ENCODE results near the gene SOWAHC.
"Not testable (repeated sequence)": the region's sequence is repeated elsewhere in the genome, so short reads cannot be mapped to it uniquely, and the experiment has no call there.

Gene SOWAHC

DNA sequence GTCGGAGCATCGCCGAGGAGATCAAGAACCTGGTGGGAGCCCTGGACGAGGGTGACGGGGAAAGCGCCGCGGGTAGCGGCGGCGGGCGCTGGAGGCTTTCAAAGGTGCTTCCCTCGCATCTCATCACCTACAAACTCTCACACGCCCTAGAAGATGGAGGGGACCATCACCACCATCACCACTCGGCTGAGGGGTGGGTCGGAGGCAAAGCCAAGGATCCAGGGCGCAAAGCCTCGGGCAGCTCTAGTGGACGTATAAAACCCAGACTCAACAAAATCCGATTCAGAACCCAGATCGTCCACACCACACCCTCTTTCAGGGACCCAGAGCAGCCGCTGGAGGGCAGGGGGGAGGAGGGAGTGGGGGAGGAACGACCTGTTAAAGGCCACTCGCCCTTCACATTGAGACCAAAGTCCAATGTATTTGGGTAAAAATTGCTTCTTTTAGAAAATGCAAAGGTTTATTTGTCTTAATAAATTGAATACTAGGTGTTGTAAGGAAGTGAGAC, 1.5 kb downstream of the SOWAHC start:
- no peak for DNase-seq

DNA sequence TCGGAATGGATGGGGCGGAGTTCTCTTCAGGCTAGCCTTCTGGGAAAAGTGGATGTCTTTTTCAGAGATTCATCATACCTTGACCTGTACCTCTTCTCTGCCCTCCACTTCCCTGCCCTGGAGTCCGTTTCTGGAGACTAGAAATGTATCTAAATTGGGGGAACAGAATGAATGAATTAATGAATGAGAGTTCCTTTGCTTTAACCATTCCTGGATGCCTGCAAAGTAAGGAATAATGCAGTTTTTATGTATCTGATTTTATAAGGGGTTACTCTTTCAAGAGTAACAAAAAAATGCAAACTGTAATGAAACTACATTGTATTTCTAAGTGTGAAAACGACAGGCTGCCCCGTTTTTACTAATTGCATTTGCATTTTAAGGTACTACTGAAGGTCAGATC, 2.0 kb downstream of the SOWAHC start:
- DNase-seq, result no peak

DNA sequence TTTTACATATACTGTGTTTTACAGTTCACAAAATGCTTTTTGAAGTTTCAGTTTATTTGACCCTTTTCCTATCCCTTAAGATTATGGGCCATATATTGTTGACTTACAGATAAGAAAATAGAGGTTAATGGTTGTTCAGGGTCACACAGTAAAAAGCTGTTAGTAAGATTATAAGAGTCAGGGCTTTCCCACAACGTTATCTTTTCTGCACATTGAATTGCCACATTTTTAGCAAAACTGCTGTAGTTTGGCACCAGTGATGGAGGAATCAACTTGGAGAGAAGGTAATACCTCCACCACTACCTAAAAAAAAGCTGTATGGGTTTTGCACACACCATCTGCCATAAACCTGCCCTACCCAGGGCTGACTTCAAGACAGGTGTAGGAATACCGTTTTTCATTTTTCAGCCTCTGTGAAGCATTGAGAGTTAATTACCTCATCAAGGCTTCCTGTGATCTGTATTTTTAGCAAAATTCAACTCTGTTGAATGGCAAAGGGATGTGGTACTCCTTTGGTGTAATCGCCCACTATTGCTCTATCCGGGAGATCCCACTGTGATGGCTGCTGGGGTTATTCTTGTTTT, 5.0 kb downstream of the SOWAHC start:
- DNase-seq, result no peak

- no peak for DNase-seq
Observed at GRCh38 chr2:109623297-109623696, 9.1 kb downstream of the SOWAHC start.

- DNase-seq, result no peak
Observed at GRCh38 chr2:109623923-109624322, 9.8 kb downstream of the SOWAHC start.

- no peak for DNase-seq
Observed at GRCh38 chr2:109624339-109624738, 10.2 kb downstream of the SOWAHC start.

GRCh38 chr2:109628321-109628720, 14.2 kb downstream of the SOWAHC start:
- not testable (repeated sequence) for DNase-seq

GRCh38 chr2:109629867-109630266, 15.7 kb downstream of the SOWAHC start:
- DNase-seq, result no peak

DNA sequence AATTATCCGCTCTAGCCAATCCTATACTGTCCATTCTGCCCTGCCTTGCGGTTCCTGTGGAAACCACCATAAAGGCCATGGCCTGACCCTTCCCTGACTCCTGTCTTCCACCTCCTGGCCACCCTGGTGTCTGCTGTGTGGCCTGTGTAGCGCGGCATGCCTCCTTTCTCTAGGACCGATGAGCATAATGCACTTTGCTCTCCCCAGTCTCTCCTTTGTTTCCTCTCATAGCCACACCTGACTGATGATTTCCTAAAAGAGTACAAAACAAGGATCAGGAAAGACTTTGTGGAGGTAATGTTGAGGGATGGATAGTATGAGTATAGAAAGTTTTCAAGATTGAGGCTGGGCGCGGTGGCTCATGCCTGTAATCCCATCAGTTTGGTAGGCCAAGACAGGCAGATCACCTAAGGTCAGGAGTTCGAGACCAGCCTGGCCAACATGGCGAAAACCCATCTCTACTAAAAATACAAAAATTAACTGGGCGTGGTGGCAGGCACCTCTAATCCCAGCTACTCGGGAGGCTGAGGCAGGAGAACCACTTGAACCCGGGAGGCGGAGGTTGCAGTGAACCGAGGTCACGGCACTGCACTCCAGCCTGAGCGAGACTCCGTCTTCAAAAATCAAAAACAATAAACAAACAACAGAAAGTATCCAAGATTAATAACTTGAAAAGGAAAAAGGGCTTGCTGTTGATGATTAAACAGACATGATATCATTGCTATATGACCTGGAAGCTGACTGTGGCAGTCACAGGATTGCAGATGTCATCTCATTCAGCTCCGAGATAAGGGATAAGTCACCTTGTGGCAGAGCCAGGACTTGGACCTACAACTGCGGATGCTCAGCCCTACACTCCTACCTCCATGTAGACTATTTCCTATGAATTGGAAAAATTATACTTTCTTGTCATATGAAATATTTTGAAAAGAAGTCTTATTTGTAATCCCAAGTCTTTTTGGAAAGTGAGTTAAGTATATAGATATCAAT, 16.6 kb downstream of the SOWAHC start:
- DNase-seq, result no peak

GRCh38 chr2:109631741-109632140, 17.6 kb downstream of the SOWAHC start:
- no peak for DNase-seq

DNA sequence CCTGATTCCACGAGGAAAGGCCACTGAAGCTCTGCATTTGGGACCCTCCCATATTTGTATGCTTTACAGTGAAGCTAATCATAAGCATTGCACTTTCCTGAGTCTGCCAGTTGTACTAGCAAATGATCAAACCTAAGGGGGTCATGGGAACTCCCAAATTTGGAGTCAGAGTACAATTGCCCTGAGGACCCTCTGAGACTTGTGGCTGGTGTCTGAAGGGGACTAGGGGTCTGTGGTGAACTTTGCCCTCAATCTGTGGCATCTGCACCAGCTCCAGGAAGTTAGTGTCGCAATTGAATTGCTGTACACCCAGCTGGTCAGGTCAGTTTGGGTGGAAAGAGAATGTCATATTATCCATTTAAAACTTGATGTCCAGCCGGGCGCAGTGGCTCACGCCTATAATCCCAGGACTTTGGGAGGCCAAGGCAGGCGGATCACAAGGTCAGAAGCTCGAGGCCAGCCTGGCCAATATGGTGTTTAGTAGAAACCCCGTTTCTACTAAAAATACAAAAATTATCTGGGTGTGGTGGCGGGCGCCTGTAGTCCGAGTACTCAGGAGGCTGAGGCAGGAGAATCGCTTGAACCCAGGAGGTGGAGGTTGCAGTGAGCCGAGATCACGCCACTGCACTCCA, 18.1 kb downstream of the SOWAHC start:
- no peak for DNase-seq

DNA sequence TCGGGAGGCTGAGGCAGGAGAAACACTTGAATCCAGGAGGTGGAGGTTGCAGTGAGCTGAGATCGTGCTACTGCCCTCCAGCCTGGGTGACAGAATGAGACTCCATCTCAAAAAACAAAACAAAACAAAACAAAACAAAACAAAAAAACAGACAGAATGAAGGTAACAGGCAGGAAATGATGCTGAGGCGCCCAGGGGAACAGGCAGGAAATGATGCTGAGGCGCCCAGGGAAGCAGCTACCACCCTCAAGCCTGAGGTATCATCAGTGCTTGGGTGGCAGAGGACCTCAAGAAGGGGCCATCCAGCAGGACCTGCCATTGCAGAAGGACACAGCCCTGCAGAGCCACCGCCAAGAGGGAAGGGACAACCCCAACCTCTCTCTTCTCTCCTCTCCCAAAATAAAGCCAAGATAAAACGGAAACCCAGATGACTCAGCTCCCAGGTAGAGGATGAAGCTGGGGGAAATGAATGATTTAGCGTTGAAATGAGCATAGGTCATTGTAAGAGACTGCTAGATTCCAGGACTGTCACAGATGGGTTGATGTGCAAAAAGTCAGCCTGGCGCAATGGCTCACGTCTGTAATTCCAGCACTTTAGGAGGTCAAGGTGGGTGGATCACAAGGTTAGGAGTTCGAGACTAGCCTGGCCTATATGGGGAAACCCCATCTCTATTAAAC, 19.3 kb downstream of the SOWAHC start:
- no peak for DNase-seq

GRCh38 chr2:109635426-109636304, 21.5 kb downstream of the SOWAHC start:
- DNase-seq, result no peak

GRCh38 chr2:109636317-109636716, 22.2 kb downstream of the SOWAHC start:
- DNase-seq, result no peak

DNA sequence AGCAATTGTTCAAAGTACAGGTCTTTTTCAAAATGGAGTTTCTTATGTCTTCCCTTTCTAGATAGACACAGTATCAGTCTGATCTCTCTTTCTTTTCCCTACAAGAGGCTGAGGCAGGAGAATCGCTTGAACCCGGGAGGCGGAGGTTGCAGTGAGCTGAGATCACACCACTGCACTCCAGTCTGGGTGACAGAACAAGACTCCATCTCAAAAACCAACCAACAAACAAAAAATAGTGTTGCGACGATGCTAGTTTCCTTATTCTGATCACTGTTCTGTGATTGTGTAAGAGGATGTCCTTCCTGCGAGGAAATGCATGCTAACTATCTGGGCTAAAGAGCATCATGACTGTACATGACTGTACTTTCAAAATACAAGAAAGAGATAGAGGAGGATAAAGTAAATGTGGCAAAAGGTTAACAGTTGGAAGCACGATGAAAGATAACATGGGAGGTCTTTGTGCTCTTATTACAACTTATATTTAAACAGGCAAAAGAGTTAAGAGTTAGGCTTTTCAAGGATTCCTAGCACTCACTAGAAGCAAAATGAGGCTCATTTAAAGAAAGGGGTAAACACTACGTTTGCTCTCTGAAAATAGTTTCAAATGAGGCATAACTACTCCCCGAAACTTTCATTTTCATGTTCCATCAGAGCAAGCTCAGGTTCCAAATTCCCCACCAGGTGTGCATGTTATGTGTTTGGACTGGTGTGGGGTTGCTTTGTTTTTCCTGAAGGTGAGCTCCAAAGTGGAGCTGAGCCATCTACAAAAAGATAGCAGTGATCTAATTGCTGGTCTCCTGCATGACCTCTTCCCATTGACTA, 23.8 kb downstream of the SOWAHC start:
- DNase-seq, result no peak

GRCh38 chr2:109638795-109639194, 24.6 kb downstream of the SOWAHC start:
- DNase-seq, result no peak

GRCh38 chr2:109640000-109640399, 25.8 kb downstream of the SOWAHC start:
- not testable (repeated sequence) for DNase-seq

DNA sequence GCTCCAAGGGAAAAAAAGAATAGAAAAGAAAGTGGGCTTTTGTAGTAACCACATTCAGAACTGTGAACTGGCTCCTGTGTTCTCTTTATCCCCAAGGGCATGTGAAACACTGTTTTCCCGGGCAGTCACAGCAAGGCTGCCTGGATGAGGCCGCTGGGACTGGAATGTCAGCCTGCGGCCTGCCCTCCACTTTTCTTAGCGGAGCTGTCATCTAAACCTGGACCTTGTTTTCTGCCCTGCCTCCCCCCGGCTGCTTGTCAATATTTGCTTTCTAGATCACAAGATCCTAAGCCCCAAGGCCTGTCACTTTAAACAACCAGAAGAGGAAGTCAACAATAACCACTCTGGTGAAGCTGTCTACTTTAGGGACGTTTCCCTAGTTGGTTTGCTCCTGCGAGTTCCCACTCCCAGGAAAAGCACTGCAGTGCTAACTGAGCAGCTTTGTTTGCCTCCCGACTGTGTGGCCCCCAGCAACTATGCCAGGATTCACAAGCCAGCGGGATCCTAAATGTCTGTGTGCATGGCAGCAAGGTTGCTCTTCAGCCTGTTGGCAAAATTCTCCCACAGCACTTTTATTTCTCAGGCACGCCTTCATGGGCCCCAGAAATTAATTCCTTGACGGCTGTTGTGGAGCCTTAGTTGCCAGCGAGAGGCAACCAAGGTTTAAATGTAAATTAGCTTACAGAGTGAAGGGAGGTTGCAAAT, 30.6 kb downstream of the SOWAHC start:
- no peak for DNase-seq

GRCh38 chr2:109645412-109646184, 31.4 kb downstream of the SOWAHC start:
- DNase-seq, result no peak

GRCh38 chr2:109646961-109647360, 32.8 kb downstream of the SOWAHC start:
- no peak for DNase-seq
